T-helper 2 cell treated with Interferon-gamma antibody and Interleukin-4, amounts not matched to agents 5 μg/mL and 100 μg/mL, for 36 hours (primary cell): ENCODE data around the gene LRRC4B.
"Not testable (repeated sequence)": the region's sequence is repeated elsewhere in the genome, so short reads cannot be mapped to it uniquely, and the experiment has no call there.

Experiments used
- DNase-seq: peaks from one replicate; pipeline ENCODE4 v3.0.0; 2021; ENCODE audit warnings: low spot score
- H3K27ac Mint-ChIP-seq: one replicate; pipeline ENCODE4 v1.8.0; 2021; ENCODE audit warnings: mild to moderate bottlenecking, mixed read lengths
- H3K27me3 Mint-ChIP-seq: one replicate; pipeline ENCODE4 v1.8.0; 2021; ENCODE audit warnings: low read depth, mixed read lengths
- H3K36me3 Mint-ChIP-seq: one replicate; pipeline ENCODE4 v1.8.0; 2021; ENCODE audit warnings: low read depth, mixed read lengths
- H3K4me1 Mint-ChIP-seq: one replicate; pipeline ENCODE4 v1.8.0; 2021; ENCODE audit warnings: low read depth, mixed read lengths
- H3K4me3 Mint-ChIP-seq: one replicate; pipeline ENCODE4 v1.8.0; 2022; ENCODE audit warnings: mild to moderate bottlenecking, moderate library complexity, mixed read lengths
- H3K9me3 Mint-ChIP-seq: one replicate; pipeline ENCODE4 v1.8.0; 2021; ENCODE audit warnings: mixed read lengths

LRRC4B gene

GRCh38 chr19:50567882-50568727, at the start of gene LRRC4B:
Gene LRRC4B (minus strand): TSS chr19:50568435. CDS start chr19:50548838, 19,597 bp downstream.
- Mint-ChIP-seq H3K27me3 (peaks cover 46% of the 10 kb centered on the region), H3K4me1 (peaks cover 8% of the 10 kb centered on the region), H3K4me3 (no peak within 1 kb of the TSS), H3K36me3 (no peaks in the 10 kb centered on the region), H3K27ac (no peak within 1 kb of the TSS), H3K9me3 (no peaks in the 10 kb centered on the region)
- no peak for DNase-seq

GRCh38 chr19:50612504-50613404, 44.5 kb upstream of the LRRC4B start:
- not testable (repeated sequence) for H3K27ac Mint-ChIP-seq, H3K27me3 Mint-ChIP-seq, H3K9me3 Mint-ChIP-seq, DNase-seq, H3K4me1 Mint-ChIP-seq, H3K36me3 Mint-ChIP-seq, H3K4me3 Mint-ChIP-seq

- Mint-ChIP-seq H3K27me3 (peaks cover 4% of the 10 kb centered on the region), H3K27ac (no peak overlapping the region), H3K4me3 (peak overlapping the region; percentile 51)
These were observed 39.9 kb upstream of the LRRC4B start for GRCh38 chr19:50607874-50608785.

GRCh38 chr19:50607388-50607787, 39.2 kb upstream of the LRRC4B start:
- Mint-ChIP-seq H3K9me3 (peaks cover 8% of the 10 kb centered on the region), H3K27ac (no peak overlapping the region), H3K4me1 (peaks cover 11% of the 10 kb centered on the region), H3K27me3 (peaks cover 9% of the 10 kb centered on the region), H3K36me3 (no peaks in the 10 kb centered on the region), H3K4me3 (no peak overlapping the region)
- DNase-seq, result no peak

More at GRCh38 chr19:50607874-50608785, 39.9 kb upstream of the LRRC4B start:
- Mint-ChIP-seq H3K4me1 (peaks cover 11% of the 10 kb centered on the region), H3K36me3 (no peaks in the 10 kb centered on the region), H3K9me3 (peaks cover 8% of the 10 kb centered on the region)
- peak; percentile 80 for DNase-seq

- not testable (repeated sequence) for DNase-seq, H3K9me3 Mint-ChIP-seq, H3K36me3 Mint-ChIP-seq, H3K27me3 Mint-ChIP-seq, H3K27ac Mint-ChIP-seq
- Mint-ChIP-seq H3K4me1 (peaks cover 11% of the 10 kb centered on the region), H3K4me3 (peak overlapping the region; percentile 39)
These were observed 38.0 kb upstream of the LRRC4B start for GRCh38 chr19:50606059-50606836.

- H3K4me3 Mint-ChIP-seq, H3K9me3 Mint-ChIP-seq, H3K27me3 Mint-ChIP-seq, H3K27ac Mint-ChIP-seq, DNase-seq, H3K36me3 Mint-ChIP-seq: not testable (repeated sequence)
- peaks cover 11% of the 10 kb centered on the region for H3K4me1 Mint-ChIP-seq
These were observed 36.2 kb upstream of the LRRC4B start for GRCh38 chr19:50604264-50605073.

- H3K27me3 Mint-ChIP-seq, result peaks cover 5% of the 10 kb centered on the region
- no peak overlapping the region for H3K4me3 Mint-ChIP-seq
- H3K27ac Mint-ChIP-seq, result no peak overlapping the region
- H3K9me3 Mint-ChIP-seq, result no peaks in the 10 kb centered on the region
- no peaks in the 10 kb centered on the region for H3K36me3 Mint-ChIP-seq
- DNase-seq, result no peak
- H3K4me1 Mint-ChIP-seq, result peaks cover 5% of the 10 kb centered on the region
These were observed 34.7 kb upstream of the LRRC4B start for GRCh38 chr19:50602935-50603334.

GRCh38 chr19:50602496-50602895, 34.3 kb upstream of the LRRC4B start:
- H3K27ac Mint-ChIP-seq, result no peak overlapping the region
- H3K27me3 Mint-ChIP-seq, result peaks cover 5% of the 10 kb centered on the region

GRCh38 chr19:50602089-50602422, 33.8 kb upstream of the LRRC4B start:
- H3K9me3 Mint-ChIP-seq, result no peaks in the 10 kb centered on the region
- H3K36me3 Mint-ChIP-seq, result no peaks in the 10 kb centered on the region
- no peak for DNase-seq
- H3K4me1 Mint-ChIP-seq, result peaks cover 1% of the 10 kb centered on the region
- H3K27me3 Mint-ChIP-seq, result peaks cover 5% of the 10 kb centered on the region
- H3K4me3 Mint-ChIP-seq, result no peak overlapping the region
- no peak overlapping the region for H3K27ac Mint-ChIP-seq

More at GRCh38 chr19:50602496-50602895, 34.3 kb upstream of the LRRC4B start:
- Mint-ChIP-seq H3K4me1 (peaks cover 1% of the 10 kb centered on the region), H3K4me3 (no peak overlapping the region), H3K9me3 (no peaks in the 10 kb centered on the region), H3K36me3 (no peaks in the 10 kb centered on the region)
- DNase-seq, result no peak

- Mint-ChIP-seq H3K36me3 (no peaks in the 10 kb centered on the region), H3K4me3 (no peak overlapping the region), H3K9me3 (no peaks in the 10 kb centered on the region), H3K4me1 (peaks cover 1% of the 10 kb centered on the region), H3K27me3 (peaks cover 5% of the 10 kb centered on the region), H3K27ac (no peak overlapping the region)
- DNase-seq, result peak; percentile 4
These were observed 33.3 kb upstream of the LRRC4B start for GRCh38 chr19:50601407-50602088.

- Mint-ChIP-seq H3K9me3 (no peaks in the 10 kb centered on the region), H3K4me1 (no peaks in the 10 kb centered on the region), H3K4me3 (no peak overlapping the region), H3K36me3 (no peaks in the 10 kb centered on the region), H3K27ac (no peak overlapping the region), H3K27me3 (peaks cover 5% of the 10 kb centered on the region)
- no peak for DNase-seq
These were observed 31.2 kb upstream of the LRRC4B start for GRCh38 chr19:50599427-50599826.

- Mint-ChIP-seq H3K4me3 (no peak overlapping the region), H3K27me3 (no peaks in the 10 kb centered on the region), H3K9me3 (no peaks in the 10 kb centered on the region), H3K27ac (no peak overlapping the region), H3K4me1 (no peaks in the 10 kb centered on the region), H3K36me3 (no peaks in the 10 kb centered on the region)
- no peak for DNase-seq
These were observed 22.0 kb upstream of the LRRC4B start for GRCh38 chr19:50590191-50590590.
